ENCODE data around the gene WNT3.

DNA sequence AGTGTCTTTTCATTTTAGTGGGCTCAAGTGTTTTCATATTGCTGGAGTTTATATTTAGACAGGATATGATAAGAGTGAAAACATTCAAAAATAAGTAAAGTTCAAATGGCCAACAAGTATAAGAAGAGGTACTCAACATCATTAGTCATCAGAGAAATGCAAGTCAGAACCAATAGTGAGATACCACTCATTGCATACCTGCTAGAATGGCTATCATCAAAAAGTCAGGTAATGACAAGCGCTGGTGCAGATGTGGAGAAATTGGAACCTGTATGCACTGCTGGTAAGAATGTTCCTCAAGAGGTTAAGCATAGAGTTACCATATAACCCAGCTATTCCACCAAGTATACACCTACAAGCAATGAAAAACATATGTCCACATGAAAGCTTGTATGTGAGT is 87.8 kb downstream of the WNT3 start:
- TF ChIP-seq, protein P1, sequence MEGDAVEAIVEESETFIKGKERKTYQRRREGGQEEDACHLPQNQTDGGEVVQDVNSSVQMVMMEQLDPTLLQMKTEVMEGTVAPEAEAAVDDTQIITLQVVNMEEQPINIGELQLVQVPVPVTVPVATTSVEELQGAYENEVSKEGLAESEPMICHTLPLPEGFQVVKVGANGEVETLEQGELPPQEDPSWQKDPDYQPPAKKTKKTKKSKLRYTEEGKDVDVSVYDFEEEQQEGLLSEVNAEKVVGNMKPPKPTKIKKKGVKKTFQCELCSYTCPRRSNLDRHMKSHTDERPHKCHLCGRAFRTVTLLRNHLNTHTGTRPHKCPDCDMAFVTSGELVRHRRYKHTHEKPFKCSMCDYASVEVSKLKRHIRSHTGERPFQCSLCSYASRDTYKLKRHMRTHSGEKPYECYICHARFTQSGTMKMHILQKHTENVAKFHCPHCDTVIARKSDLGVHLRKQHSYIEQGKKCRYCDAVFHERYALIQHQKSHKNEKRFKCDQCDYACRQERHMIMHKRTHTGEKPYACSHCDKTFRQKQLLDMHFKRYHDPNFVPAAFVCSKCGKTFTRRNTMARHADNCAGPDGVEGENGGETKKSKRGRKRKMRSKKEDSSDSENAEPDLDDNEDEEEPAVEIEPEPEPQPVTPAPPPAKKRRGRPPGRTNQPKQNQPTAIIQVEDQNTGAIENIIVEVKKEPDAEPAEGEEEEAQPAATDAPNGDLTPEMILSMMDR (IDR thresholded peaks at IDR 0.05): no peak
- no peak for TF ChIP-seq POLR2A (IDR thresholded peaks at IDR 0.05)
- no peak for TF ChIP-seq EP300 (IDR thresholded peaks at IDR 0.05; ENCODE audit: low read depth)
- no peak for TF ChIP-seq POLR2AphosphoS5 (IDR thresholded peaks at IDR 0.05)

Data from transverse colon (tissue), 4 donors.